HG03439 (cell line): ENCODE measurements around the gene PTCRA.
A peak's percentile ranks its signal among the peaks of the same experiment; 100 is the strongest.
"Not testable (repeated sequence)": the region's sequence is repeated elsewhere in the genome, so short reads cannot be mapped to it uniquely, and the experiment has no call there.

Source experiments
- ATAC-seq: cut with Tn5 transposase; IDR thresholded peaks from one replicate; pipeline ENCODE4 v1.9.1; 2021; ENCODE audit warnings: mild to moderate bottlenecking, moderate library complexity; ENCODE audit not compliant: unreplicated experiment

The PTCRA gene

DNA sequence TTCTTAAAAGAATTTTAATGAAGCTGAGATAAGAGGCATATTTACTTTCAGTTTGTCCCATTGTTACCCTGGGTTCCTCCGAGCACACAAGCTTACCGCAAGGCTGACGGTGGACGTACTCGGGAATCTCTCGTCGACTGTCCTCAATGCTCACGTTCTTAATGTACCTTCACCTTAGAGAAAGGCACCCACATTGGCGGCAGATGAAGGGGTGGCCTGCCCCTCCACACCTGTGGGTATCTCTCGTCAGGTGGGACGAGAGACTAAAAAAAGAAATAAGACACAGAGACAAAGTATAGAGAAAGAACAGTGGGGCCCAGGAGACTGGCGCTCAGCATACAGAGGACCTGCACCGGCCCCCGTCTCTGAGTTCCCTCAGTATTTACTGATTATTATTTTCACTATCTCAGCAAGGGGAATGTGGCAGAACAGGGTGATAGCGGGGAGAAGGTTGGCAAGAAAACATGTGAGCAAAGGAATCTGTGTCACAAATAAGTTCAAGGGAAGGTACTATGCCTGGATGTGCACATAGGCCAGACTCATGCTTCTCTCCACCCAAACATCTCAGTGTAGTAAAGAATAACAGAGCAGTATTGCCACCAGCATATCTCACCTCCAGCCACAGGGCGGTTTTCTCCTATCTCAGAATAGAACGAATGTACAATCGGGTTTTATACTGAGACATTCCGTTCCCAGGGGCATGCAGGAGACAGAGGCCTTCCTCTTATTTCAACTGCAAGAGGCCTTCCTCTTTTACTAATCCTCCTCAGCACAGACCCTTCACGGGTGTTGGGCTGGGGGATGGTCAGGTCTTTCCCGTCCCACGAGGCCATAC, 13.2 kb upstream of the PTCRA start:
- ATAC-seq: not testable (repeated sequence)

DNA sequence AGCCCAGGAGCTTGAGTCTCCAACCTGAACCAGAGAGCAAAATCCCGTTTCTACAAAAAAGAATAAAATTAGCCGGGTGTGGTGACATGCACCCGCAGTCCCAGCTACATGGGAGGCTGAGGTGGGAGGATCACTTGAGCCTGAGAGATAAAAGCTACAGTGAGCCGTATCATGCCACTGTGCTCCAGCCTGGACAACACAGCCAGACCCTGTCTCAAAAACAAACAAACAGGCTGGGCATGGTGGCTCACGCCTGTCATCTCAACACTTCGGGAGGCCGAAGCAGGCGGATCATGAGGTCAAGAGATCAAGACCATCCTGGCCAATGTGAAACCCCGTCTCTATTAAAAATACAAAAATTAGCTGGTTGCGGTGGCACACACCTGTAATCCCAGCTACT, 11.4 kb upstream of the PTCRA start:
- no peak for ATAC-seq

DNA sequence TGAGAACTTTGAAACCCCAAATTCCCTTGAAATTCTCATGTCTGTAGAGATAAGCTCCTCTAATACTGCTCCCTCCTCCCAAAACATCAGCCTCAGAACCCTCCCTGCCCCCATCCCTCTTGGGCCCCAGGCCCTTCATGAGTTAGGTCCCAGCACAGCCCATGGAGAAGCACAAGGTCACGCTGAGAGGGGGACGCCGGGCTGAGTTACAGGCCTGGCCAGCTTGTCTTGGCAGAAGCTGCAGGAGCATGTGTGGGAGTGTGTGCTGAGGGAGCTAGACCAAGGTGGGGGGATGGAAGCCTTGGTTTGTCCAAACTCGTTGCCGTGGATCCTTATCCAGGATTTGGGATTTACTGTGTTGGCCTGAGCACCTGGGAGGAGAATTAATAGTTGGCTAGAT, 8.5 kb upstream of the PTCRA start:
- no peak for ATAC-seq

DNA sequence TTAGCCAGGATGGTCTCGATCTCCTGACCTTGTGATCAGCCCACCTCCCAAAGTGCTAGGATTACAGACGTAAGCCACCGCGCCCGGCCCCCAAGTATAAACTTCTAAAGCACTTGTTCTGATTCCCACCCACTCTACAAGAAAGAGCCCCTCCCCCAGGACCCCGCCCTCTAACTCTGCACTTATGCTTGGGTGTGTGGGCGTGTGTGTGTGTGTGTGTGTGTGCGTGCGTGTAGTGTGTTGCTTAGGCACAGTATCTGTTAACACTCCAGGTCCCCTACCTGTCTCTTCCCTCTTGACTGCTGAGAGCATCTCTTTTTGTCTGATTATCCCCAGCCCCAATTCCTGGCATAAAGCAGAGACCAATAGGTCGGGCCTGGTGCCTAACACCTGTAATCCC, 6.0 kb upstream of the PTCRA start:
- no peak for ATAC-seq

DNA sequence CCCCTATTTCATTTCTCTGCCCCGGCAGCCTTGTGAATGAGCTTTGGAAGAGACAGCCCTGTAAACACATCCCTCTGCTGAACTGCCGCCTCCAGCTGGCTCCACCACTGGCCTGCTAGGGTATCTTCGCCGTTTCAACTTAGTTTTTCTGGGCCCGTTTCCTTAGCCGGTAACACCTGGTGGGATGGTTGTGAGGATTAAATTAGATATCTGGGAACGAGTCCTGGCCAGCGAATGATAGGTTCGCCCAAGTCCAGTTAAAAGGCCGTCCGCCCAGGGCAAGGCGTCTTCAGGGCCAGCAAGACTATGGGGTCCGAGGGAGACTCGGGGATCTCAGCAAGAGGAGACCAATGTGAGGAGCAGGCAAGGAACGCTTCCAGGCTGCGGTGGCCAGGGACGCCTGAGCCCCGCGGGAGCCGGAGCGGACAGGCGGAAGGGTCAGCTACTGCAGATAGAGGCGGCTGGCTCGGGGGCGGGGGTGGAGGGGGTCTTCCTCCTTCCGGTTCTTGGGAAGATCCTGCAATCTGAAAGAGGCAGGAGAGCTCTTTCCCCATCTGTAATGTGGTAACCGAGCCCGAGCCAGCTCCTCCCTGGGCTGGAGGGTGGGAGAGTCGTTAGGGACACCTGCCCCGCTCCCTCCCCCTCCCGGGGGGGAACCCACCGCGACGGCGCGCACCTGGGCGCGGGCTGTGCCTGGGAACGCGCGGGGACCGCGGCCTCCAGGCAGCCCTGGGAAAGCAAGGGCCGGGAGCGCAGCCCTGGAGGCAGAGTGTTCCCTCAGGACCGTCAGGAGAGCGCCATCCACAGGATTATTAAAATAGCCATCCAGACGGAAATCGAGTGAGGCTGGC, 4.5 kb upstream of the PTCRA start:
- no peak for ATAC-seq

DNA sequence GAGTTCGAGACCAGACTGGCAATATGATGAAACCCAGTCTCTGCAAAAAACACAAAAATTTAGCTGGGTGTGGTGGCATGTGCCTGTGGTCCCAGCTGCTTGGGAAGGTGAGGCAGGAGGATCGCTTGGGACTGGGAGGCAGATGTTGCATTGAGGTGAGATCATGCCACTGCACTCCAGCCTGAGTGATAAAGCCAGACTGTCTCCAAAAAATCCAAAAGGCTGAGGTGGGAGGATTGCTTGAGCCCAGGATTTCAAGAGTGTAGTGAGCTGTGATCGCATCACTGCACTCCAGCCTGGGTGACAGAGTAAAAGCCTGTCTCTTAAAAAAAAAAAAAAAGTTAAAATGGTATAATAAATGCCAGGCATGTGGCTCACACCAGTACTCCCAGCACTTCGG, 1.3 kb upstream of the PTCRA start:
- ATAC-seq: no peak

DNA sequence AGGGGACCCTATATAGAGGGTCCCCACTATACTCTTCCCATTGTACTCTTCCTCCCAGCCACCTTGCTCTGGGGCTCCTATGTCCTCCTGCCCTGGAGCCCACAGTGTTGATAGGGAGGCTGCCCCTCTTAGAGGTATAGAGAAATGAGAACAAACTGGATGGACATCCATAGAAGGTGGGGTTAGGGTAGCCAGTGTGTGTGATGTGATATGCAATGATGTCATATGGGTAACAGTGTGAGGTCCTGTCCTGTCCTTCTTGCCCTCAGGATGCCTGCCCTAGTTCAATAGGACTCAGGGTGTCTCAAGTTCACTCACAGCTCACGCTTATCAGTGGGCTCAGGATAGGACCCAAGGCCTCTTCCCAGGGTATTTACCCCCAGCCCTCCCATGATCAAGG, 435 bp downstream of the PTCRA start:
- ATAC-seq: no peak

DNA sequence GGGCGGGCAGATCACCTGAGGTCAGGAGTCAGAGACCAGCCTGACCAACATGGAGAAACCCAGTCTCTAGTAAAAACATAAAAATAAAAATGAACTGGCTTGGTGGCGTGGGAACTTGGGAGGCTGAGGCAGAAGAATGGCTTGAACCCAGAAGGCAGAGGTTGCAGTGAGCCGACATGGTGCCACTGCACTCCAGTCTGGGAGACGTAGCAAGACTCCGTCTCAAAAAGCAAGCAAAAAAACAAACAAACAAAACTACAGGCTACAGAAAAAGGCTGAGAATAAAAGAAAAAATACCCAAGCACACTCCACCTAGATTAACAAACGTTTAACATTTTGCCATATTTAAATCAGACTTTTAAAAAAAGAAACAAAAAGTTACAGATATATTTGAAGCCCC, 5.9 kb downstream of the PTCRA start:
- no peak for ATAC-seq

DNA sequence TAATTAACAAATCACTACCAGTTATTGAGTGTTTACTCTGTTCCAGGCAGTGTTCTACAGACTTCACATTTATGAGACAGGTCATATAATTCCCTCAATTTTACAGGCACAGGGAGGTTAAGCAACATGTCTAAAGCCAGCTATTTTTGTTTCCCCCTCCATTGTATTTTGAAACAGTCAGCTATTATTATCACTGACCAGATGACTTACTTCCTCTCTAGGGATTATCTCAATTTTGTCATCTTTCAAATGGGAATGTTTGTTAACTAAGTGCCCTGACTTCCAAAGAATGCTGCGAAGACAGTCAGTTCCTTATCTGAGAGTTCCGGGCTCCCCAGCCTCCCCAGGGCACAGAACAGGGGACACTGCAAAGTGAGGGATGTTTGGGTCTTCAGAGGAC, 7.8 kb downstream of the PTCRA start:
- no peak for ATAC-seq

DNA sequence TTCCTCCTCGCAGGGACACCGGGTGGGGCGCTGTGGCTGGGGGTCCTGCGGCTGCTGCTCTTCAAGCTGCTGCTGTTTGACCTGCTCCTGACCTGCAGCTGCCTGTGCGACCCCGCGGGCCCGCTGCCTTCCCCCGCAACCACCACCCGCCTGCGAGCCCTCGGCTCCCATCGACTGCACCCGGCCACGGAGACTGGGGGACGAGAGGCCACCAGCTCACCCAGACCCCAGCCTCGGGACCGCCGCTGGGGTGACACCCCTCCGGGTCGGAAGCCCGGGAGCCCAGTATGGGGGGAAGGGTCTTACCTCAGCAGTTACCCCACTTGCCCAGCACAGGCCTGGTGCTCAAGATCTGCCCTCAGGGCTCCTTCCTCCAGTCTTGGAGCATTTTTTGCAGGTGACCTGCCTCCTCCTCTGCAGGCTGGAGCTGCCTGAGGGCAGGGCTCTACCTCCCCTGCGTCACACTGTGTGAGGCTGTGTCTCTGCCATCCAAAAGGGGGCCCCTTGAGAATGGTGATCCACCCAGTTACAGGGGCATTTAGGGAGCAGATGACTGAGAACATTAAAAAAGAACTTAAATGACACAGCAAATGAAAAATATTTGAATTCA, 9.5 kb downstream of the PTCRA start:
- ATAC-seq: no peak

DNA sequence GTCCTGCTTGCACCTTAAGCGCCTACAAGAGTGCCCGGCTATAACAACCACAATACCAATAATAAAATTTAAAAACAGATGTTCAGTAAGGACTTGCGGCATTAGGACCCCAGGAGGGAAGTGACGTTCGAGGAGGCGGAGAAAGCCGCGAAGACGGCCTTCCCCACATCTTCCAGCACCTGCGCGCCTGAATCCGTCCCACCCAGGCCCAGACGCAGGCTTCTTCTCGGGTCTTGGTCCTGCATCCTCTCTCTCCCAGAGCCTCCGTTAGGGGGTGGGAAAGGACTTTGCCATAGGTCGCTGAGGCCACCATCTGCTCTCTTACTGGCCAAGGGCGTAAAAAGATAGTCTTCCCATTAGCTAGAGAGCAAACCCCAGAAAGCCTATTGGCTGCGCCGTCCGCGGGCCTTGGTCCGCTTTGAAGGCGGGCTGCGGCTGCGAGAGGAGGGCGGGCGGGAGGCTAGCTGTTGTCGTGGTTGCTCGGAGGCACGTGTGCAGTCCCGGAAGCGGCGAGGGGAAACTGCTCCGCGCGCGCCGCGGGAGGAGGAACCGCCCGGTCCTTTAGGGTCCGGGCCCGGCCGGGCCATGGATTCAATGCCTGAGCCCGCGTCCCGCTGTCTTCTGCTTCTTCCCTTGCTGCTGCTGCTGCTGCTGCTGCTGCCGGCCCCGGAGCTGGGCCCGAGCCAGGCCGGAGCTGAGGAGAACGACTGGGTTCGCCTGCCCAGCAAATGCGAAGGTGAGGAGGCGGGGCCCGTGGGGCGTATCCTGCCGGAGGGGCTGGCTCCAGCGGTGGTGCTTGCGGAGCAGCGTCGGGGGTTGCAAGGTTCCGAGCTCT, 13.3 kb downstream of the PTCRA start, which contains the start of gene CNPY3:
Gene CNPY3 (plus strand): TSS at position 495 of the 835 bp plus-strand sequence. CDS start 91 bp downstream, at position 586.
- peak; percentile 76 for ATAC-seq

DNA sequence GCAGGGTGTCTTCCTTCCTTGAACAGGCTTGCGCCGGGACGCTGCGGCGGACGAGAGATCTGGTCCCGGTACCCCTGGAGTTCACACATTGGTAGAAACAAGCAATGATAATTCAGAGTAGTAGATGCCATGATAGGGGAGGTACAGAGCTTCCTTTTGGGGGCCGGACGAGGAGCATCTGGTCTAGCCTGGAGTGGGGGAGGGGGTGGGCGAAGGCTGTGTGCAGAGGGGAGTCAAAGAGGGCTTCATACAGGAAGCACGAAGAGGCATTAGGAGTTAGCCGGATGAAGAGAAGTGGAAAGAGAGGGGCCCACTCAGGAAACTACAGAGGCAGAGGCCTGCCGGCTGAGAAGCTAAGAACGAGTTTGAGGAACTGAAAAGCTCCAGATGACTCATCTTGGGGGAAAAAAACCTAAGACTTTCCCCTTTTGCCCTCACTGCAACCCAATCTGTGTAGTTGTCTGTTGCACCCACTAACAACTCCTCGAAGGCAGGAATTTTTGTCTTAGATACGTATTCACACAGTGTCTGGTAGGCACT, 14.0 kb downstream of the PTCRA start:
- ATAC-seq: peak; percentile 44

DNA sequence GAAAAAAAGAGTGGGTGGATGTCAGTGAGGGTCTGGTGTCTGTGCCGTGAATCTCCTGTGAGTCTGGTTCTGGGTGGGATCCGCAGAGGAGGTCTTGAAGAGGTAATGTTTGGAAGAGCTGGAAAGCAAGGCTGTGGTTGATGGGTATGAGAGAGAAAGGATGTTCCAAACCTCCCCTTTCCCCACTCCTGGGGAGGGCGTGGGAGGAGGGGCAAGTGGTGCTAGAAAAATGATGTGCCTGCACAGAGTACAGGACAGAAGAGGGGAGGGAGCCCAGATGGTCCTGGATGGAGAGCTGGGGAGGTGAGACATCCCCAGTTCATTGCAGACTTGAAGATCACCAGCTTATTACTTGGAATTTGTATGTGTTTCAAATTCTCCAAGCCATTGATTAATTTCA, 16.6 kb downstream of the PTCRA start:
- no peak for ATAC-seq

DNA sequence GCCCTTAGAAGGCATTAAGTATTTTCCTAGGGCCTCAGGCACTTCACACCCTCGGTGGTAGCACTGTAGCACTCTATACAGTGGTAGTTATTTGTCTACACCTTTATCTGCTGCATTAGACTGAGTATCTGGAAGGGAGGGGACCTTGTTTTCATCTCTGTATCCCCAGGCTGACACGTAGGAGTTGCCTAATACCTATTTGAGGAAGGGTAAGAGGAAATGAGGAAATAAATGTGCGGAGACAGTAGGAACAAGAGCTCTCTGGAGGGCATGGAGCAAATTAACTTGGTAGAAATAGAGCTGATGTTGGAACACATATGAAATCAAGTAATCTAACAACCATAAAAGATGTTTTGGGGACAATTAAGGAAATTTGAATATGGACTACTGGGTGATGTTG, 17.4 kb downstream of the PTCRA start:
- no peak for ATAC-seq

DNA sequence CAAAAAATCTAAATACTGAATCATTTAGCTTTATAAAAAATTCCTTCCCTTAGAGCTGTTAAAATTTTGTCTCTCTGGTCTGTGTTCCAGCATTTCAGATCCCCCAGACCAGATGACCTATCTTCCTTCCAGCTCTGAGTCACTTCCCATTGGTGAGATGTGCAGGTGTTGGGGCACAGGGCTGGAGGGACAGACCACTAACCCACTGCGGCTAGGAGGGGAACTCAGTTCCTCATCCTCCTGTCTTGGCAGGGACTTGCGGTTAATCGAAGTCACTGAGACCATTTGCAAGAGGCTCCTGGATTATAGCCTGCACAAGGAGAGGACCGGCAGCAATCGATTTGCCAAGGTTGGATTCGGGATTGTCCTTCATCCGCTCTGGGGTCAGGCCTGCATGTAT, 19.5 kb downstream of the PTCRA start:
- no peak for ATAC-seq

DNA sequence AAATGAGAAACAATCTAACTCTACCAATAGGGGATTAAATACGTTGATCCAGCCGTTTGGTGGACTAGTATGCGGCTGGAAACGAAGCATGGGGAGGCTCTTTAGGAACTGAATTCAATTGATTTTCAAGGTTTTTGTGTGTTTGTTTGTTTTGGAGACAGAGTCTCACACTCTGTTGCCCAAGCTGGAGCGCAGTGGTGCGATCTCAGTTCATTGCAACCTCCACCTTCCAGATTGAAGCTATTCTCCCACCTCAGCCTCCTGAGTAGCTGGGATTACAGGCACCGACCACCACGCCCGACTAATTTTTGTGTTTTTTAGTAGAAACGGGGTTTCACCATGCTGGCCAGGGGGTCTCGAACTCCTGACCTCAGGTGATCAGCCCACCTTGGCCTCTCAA, 20.5 kb downstream of the PTCRA start:
- ATAC-seq: no peak

DNA sequence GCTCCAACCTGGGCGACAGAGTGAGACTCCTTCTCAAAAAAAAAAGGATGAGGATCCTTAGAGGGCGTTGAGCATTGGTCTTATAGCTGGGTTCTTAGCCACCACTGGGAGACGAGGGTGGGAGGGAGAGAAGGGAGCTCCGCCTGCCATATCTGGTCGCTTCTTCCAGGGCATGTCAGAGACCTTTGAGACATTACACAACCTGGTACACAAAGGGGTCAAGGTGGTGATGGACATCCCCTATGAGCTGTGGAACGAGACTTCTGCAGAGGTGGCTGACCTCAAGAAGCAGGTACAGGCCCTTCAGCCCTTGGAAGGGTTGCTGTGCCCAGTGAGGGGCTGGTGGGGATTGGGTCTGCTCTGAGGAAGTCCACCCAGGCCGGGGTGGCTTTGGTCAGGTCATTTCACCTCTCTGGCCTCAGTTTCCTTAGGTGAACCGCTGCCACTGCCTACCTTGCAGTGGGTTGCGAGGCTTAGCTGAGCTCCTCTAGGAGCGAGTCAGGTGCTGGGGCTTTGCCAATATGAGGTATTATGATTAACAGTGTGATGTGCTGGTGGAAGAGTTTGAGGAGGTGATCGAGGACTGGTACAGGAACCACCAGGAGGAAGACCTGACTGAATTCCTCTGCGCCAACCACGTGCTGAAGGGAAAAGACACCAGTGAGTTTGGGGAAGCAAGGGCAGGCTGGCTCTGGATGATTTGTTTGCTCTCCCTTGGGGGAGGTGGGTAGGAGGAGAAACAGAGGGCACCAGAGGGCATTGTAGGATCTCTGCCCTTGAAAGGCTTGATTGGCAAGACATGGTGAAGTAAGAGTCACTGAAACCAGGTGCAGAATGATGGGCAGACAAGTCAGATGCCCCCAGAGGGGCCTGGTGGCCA, 21.9 kb downstream of the PTCRA start:
- ATAC-seq: no peak

DNA sequence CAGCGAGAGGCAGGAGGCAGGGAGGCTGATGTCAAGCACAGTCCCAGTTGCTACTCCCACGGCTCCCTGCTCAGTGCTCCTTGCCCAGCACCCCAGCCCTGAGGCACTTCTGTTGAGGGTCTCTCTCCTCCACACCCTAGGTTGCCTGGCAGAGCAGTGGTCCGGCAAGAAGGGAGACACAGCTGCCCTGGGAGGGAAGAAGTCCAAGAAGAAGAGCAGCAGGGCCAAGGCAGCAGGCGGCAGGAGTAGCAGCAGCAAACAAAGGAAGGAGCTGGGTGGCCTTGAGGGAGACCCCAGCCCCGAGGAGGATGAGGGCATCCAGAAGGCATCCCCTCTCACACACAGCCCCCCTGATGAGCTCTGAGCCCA, 22.6 kb downstream of the PTCRA start:
- ATAC-seq: no peak

DNA sequence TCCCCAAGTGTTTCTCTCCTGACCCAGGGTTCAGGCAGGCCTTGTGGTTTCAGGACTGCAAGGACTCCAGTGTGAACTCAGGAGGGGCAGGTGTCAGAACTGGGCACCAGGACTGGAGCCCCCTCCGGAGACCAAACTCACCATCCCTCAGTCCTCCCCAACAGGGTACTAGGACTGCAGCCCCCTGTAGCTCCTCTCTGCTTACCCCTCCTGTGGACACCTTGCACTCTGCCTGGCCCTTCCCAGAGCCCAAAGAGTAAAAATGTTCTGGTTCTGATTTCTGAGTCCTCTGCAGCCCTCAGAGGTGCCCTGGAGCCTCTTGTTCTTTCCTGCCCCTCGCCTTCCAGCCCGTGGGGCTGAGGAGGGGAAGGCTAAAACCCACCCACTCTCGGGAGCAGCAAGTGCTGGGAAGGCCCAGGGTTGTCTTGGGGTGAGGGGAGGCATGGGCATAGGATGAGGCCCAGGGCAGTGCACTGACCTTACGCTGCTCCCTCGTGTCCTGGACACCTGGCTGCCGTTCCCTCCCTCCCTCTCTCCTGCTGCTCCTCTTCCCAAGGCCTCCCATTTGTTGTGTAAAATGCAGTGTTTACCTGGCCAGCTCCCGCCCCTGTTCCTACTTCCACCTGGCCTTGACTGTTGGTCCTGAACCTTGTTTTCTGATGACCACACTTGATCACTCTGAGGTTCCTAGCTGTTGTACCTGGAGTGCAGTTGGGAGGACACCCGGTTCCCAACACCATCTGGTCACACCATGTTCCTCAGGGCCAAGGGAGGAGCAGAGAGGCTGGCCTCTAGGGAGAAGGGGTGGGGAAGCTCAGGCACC, 23.3 kb downstream of the PTCRA start:
- no peak for ATAC-seq
